HEK293 (cell line): ENCODE results near the gene HTR2A.

Experiments used
- CTCF ChIA-PET: fragments of 350-600 bp; formaldehyde crosslinking; extraction: SDS; loops from one replicate; lab custom pipeline; 2021; ENCODE audit warnings: antibody characterized with exemption; lab: Yijun Ruan, JAX
- POLR2A ChIA-PET: fragments of 300-600 bp; formaldehyde crosslinking; extraction: SDS; loops from one replicate; lab custom pipeline; 2020; ENCODE audit warnings: antibody characterized with exemption, inconsistent platforms; lab: Yijun Ruan, JAX
- H3K27ac ChIP-seq: fragments of 200-500 bp; sonication (Bioruptor generic); 2 replicates; pipeline ENCODE4 v1.5.1; 2014; ENCODE audit warnings: low read depth, low read length, control low read depth, inconsistent platforms; ENCODE audit errors: extremely low read depth
- H3K36me3 ChIP-seq, 2 experiments: fragments of 200-500 bp in 1 of 2; sonication (Bioruptor generic) in 1 of 2; 1 replicate in 1 of 2; 2 replicates in 1 of 2; pipeline ENCODE4 v1.5.1; 2014 to 2017; ENCODE audit warnings: inconsistent platforms in 2 of 2, low read length in 2 of 2; ENCODE audit not compliant: control insufficient read depth in 2 of 2, insufficient read depth in 1 of 2
- H3K4me1 ChIP-seq: fragments of 200-500 bp; sonication (Bioruptor generic); 2 replicates; pipeline ENCODE4 v1.5.1; 2014; ENCODE audit warnings: mild to moderate bottlenecking, low read length, inconsistent platforms; ENCODE audit not compliant: control insufficient read depth, insufficient read depth
- H3K4me3 ChIP-seq: 2 replicates; pipeline ENCODE4 v1.5.1; 2011; ENCODE audit warnings: low read depth, mild to moderate bottlenecking, control low read depth, low read length, moderate library complexity
- H3K9me3 ChIP-seq: fragments of 200-500 bp; sonication (Bioruptor generic); 2 replicates; pipeline ENCODE4 v1.5.1; 2014; ENCODE audit warnings: low read depth, low read length, inconsistent platforms; ENCODE audit not compliant: control insufficient read depth, insufficient read depth
- FEZF1 ChIP-seq: fragments of 450-650 bp; formaldehyde crosslinking; IDR thresholded peaks from 2 replicates; pipeline ENCODE4 v1.5.1; 2016; ENCODE audit warnings: missing biosample characterization, missing genetic modification characterization
- GLIS1 ChIP-seq: fragments of 450-650 bp; formaldehyde crosslinking; IDR thresholded peaks from 2 replicates; pipeline ENCODE4 v1.5.1; 2016; ENCODE audit warnings: missing biosample characterization, missing genetic modification characterization
- KLF1 ChIP-seq: fragments of 450-650 bp; formaldehyde crosslinking; IDR thresholded peaks from 2 replicates; pipeline ENCODE4 v1.5.1; 2016; ENCODE audit warnings: missing biosample characterization, missing genetic modification characterization
- KLF7 ChIP-seq: fragments of 450-650 bp; formaldehyde crosslinking; IDR thresholded peaks from 2 replicates; pipeline ENCODE4 v1.5.1; 2016; ENCODE audit warnings: missing biosample characterization, missing genetic modification characterization, borderline replicate concordance
- SALL2 ChIP-seq: fragments of 450-650 bp; formaldehyde crosslinking; IDR thresholded peaks from 2 replicates; pipeline ENCODE4 v1.5.0; 2017; ENCODE audit warnings: missing biosample characterization, mild to moderate bottlenecking, missing genetic modification characterization, borderline replicate concordance
- SETDB1 ChIP-seq: IDR thresholded peaks from one replicate; pipeline ENCODE4 v1.6.1; 2017; ENCODE audit warnings: mild to moderate bottlenecking, low read length, moderate library complexity, mixed read lengths; ENCODE audit not compliant: insufficient read length
- ZBTB20 ChIP-seq: fragments of 450-650 bp; formaldehyde crosslinking; IDR thresholded peaks from 2 replicates; pipeline ENCODE4 v1.5.1; 2016; ENCODE audit warnings: missing biosample characterization, missing genetic modification characterization
- ZFP3 ChIP-seq: fragments of 450-650 bp; formaldehyde crosslinking; IDR thresholded peaks from 2 replicates; pipeline ENCODE4 v1.5.1; 2016; ENCODE audit warnings: low read depth, missing biosample characterization, missing genetic modification characterization
- ZNF214 ChIP-seq: fragments of 450-650 bp; formaldehyde crosslinking; IDR thresholded peaks from 2 replicates; pipeline ENCODE4 v1.5.1; 2017; ENCODE audit warnings: missing biosample characterization, mild to moderate bottlenecking, missing genetic modification characterization, borderline replicate concordance
- ZNF248 ChIP-seq: fragments of 450-650 bp; formaldehyde crosslinking; IDR thresholded peaks from 2 replicates; pipeline ENCODE4 v1.5.1; 2017; ENCODE audit warnings: missing biosample characterization, missing genetic modification characterization
- ZNF274 ChIP-seq, 2 experiments: fragments of 200-500 bp in 1 of 2; fragments of 450-650 bp in 1 of 2; sonication (Bioruptor generic) in 1 of 2; formaldehyde crosslinking in 1 of 2; IDR thresholded peaks; 2 replicates each; pipeline versions ENCODE4 v1.5.1 to v1.6.1; 2014 to 2016; ENCODE audit warnings: borderline replicate concordance in 1 of 2, inconsistent platforms in 1 of 2, low read length in 1 of 2, missing biosample characterization in 1 of 2, missing genetic modification characterization in 1 of 2
- ZNF302 ChIP-seq: fragments of 450-650 bp; formaldehyde crosslinking; IDR thresholded peaks from 2 replicates; pipeline ENCODE4 v1.5.1; 2016; ENCODE audit warnings: missing biosample characterization, missing genetic modification characterization, low read depth
- ZNF324 ChIP-seq: fragments of 450-650 bp; formaldehyde crosslinking; IDR thresholded peaks from 2 replicates; pipeline ENCODE4 v1.5.1; 2016; ENCODE audit warnings: missing biosample characterization, missing genetic modification characterization
- ZNF391 ChIP-seq: fragments of 450-650 bp; formaldehyde crosslinking; IDR thresholded peaks from 2 replicates; pipeline ENCODE4 v1.5.1; 2016; ENCODE audit warnings: low read depth, missing biosample characterization, missing genetic modification characterization, borderline replicate concordance
- ZNF596 ChIP-seq: fragments of 450-650 bp; IDR thresholded peaks from 2 replicates; pipeline ENCODE4 v1.5.0; 2018; ENCODE audit warnings: missing biosample characterization, mild to moderate bottlenecking, missing genetic modification characterization, moderate library complexity
- ZNF654 ChIP-seq: fragments of 450-650 bp; formaldehyde crosslinking; IDR thresholded peaks from 2 replicates; pipeline ENCODE4 v1.5.1; 2016; ENCODE audit warnings: low read depth, missing biosample characterization, missing genetic modification characterization
- ZNF747 ChIP-seq: fragments of 450-650 bp; formaldehyde crosslinking; IDR thresholded peaks from 2 replicates; pipeline ENCODE4 v1.5.1; 2016; ENCODE audit warnings: missing biosample characterization, missing genetic modification characterization
- TF ChIP-seq, protein P1 (sequence below): fragments of 450-650 bp; formaldehyde crosslinking; IDR thresholded peaks from 2 replicates; pipeline ENCODE4 v1.5.0; 2017; ENCODE audit warnings: missing biosample characterization, missing genetic modification characterization, borderline replicate concordance
- TF ChIP-seq, protein P2 (sequence below): fragments of 450-650 bp; formaldehyde crosslinking; IDR thresholded peaks from 2 replicates; pipeline ENCODE4 v1.5.1; 2016; ENCODE audit warnings: missing biosample characterization, missing genetic modification characterization
- TF ChIP-seq, protein P3 (sequence below): fragments of 450-650 bp; formaldehyde crosslinking; IDR thresholded peaks from 2 replicates; pipeline ENCODE4 v1.5.1; 2016; ENCODE audit warnings: missing biosample characterization, missing genetic modification characterization
- TF ChIP-seq, protein P4 (sequence below): IDR thresholded peaks from 2 replicates; pipeline ENCODE4 v1.6.1; 2011; ENCODE audit warnings: mild to moderate bottlenecking, low read depth, low read length, borderline replicate concordance
- TF ChIP-seq, protein P5 (sequence below): fragments of 450-650 bp; formaldehyde crosslinking; IDR thresholded peaks from 2 replicates; pipeline ENCODE4 v1.5.1; 2016; ENCODE audit warnings: missing biosample characterization, missing genetic modification characterization, borderline replicate concordance
- TF ChIP-seq, protein P6 (sequence below): fragments of 450-650 bp; formaldehyde crosslinking; IDR thresholded peaks from 2 replicates; pipeline ENCODE4 v1.5.1; 2017; ENCODE audit warnings: missing biosample characterization, missing genetic modification characterization

The HTR2A gene

DNA sequence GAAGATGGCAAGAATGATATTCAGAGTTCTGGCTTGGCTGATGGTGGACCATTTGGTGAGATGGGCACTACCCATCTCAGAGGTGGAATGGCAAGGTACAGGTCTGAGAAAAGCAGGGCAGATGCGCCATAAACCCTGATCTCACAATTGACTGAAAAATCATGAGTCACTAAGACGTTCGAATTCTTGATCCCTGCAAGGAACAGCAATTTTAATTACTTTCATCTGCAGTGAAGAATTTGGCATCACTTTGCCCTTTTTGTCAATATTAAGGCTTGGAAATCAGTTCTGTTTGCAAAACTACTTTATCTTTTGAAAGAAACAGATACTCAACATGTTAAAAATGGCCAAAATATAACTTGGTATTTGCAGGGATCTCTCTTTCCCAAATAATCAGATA is 38.1 kb downstream of the HTR2A start:
- H3K9me3 ChIP-seq, result no peaks in the 10 kb centered on the region
- no peak for TF ChIP-seq ZNF302 (tag by site-specific recombination)
- TF ChIP-seq KLF7, result no peak
- no peak for TF ChIP-seq ZNF274 (IDR thresholded peaks at IDR 0.05; ENCODE audit: low read length)
- no peak for TF ChIP-seq ZNF274 (tag by site-specific recombination; IDR thresholded peaks at IDR 0.05; ENCODE audit: borderline replicate concordance)
- TF ChIP-seq GLIS1, result no peak
- TF ChIP-seq ZBTB20 (tag by site-specific recombination), result no peak
- TF ChIP-seq, protein P1, sequence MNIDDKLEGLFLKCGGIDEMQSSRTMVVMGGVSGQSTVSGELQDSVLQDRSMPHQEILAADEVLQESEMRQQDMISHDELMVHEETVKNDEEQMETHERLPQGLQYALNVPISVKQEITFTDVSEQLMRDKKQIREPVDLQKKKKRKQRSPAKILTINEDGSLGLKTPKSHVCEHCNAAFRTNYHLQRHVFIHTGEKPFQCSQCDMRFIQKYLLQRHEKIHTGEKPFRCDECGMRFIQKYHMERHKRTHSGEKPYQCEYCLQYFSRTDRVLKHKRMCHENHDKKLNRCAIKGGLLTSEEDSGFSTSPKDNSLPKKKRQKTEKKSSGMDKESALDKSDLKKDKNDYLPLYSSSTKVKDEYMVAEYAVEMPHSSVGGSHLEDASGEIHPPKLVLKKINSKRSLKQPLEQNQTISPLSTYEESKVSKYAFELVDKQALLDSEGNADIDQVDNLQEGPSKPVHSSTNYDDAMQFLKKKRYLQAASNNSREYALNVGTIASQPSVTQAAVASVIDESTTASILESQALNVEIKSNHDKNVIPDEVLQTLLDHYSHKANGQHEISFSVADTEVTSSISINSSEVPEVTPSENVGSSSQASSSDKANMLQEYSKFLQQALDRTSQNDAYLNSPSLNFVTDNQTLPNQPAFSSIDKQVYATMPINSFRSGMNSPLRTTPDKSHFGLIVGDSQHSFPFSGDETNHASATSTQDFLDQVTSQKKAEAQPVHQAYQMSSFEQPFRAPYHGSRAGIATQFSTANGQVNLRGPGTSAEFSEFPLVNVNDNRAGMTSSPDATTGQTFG, result no peak
- TF ChIP-seq ZNF324 (tag by site-specific recombination), result no peak
- TF ChIP-seq, protein P2, sequence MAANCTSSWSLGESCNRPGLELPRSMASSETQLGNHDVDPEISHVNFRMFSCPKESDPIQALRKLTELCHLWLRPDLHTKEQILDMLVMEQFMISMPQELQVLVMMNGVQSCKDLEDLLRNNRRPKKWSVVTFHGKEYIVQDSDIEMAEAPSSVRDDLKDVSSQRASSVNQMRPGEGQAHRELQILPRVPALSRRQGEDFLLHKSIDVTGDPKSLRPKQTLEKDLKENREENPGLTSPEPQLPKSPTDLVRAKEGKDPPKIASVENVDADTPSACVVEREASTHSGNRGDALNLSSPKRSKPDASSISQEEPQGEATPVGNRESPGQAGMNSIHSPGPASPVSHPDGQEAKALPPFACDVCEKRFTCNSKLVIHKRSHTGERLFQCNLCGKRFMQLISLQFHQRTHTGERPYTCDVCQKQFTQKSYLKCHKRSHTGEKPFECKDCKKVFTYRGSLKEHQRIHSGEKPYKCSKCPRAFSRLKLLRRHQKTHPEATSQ, result no peak
- TF ChIP-seq, protein P3, sequence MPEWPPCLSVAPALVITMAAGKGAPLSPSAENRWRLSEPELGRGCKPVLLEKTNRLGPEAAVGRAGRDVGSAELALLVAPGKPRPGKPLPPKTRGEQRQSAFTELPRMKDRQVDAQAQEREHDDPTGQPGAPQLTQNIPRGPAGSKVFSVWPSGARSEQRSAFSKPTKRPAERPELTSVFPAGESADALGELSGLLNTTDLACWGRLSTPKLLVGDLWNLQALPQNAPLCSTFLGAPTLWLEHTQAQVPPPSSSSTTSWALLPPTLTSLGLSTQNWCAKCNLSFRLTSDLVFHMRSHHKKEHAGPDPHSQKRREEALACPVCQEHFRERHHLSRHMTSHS, result no peak
- TF ChIP-seq SETDB1, result no peak
- no peak for TF ChIP-seq ZNF391 (tag by site-specific recombination)
- no peak for TF ChIP-seq FEZF1 (tag by site-specific recombination)
- TF ChIP-seq ZNF747 (tag by site-specific recombination), result no peak
- no peak for TF ChIP-seq ZNF214
- H3K27ac ChIP-seq, result no peak overlapping the region
- CTCF ChIA-PET, result interaction anchor here (0.6 kb wide), 1 partner anchor 42 kb away, joined by 3 read pairs; no protein-coding TSS in a partner anchor
- no peaks in the 10 kb centered on the region for H3K36me3 ChIP-seq
- no peaks in the 10 kb centered on the region for H3K4me1 ChIP-seq
- POLR2A ChIA-PET, result no interaction called here
- no peak overlapping the region for H3K4me3 ChIP-seq

DNA sequence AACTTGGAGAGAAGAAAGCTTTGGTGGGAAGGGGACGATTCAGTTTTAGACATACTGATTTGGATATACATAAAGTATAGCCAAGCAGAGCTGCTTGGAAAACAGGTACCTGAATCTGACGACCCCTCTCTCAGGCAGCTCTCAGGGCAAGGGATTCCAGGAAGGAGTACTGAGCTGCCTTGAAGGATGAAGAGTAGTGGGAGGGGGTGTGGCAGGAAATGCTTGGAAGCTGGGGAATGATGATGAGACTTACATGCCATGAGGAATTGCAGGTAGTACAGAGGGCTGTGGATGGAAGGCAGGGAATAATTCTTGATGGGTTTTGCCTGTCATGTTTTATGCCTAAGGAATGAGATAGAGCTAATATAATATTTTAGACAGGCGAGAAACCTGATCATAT is 38.7 kb downstream of the HTR2A start:
- H3K4me3 ChIP-seq, result no peak overlapping the region
- no peak overlapping the region for H3K27ac ChIP-seq
- ChIA-PET POLR2A (no interaction called here), CTCF (interaction anchor here (0.6 kb wide), 1 partner anchor 43 kb away, joined by 3 read pairs; no protein-coding TSS in a partner anchor)
- H3K9me3 ChIP-seq, result no peaks in the 10 kb centered on the region
- H3K36me3 ChIP-seq, result no peaks in the 10 kb centered on the region
- no peaks in the 10 kb centered on the region for H3K4me1 ChIP-seq
- TF ChIP-seq, protein P4, sequence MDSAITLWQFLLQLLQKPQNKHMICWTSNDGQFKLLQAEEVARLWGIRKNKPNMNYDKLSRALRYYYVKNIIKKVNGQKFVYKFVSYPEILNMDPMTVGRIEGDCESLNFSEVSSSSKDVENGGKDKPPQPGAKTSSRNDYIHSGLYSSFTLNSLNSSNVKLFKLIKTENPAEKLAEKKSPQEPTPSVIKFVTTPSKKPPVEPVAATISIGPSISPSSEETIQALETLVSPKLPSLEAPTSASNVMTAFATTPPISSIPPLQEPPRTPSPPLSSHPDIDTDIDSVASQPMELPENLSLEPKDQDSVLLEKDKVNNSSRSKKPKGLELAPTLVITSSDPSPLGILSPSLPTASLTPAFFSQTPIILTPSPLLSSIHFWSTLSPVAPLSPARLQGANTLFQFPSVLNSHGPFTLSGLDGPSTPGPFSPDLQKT, result no peak
- TF ChIP-seq ZNF596 (tag by site-specific recombination), result no peak
- TF ChIP-seq, protein P5, sequence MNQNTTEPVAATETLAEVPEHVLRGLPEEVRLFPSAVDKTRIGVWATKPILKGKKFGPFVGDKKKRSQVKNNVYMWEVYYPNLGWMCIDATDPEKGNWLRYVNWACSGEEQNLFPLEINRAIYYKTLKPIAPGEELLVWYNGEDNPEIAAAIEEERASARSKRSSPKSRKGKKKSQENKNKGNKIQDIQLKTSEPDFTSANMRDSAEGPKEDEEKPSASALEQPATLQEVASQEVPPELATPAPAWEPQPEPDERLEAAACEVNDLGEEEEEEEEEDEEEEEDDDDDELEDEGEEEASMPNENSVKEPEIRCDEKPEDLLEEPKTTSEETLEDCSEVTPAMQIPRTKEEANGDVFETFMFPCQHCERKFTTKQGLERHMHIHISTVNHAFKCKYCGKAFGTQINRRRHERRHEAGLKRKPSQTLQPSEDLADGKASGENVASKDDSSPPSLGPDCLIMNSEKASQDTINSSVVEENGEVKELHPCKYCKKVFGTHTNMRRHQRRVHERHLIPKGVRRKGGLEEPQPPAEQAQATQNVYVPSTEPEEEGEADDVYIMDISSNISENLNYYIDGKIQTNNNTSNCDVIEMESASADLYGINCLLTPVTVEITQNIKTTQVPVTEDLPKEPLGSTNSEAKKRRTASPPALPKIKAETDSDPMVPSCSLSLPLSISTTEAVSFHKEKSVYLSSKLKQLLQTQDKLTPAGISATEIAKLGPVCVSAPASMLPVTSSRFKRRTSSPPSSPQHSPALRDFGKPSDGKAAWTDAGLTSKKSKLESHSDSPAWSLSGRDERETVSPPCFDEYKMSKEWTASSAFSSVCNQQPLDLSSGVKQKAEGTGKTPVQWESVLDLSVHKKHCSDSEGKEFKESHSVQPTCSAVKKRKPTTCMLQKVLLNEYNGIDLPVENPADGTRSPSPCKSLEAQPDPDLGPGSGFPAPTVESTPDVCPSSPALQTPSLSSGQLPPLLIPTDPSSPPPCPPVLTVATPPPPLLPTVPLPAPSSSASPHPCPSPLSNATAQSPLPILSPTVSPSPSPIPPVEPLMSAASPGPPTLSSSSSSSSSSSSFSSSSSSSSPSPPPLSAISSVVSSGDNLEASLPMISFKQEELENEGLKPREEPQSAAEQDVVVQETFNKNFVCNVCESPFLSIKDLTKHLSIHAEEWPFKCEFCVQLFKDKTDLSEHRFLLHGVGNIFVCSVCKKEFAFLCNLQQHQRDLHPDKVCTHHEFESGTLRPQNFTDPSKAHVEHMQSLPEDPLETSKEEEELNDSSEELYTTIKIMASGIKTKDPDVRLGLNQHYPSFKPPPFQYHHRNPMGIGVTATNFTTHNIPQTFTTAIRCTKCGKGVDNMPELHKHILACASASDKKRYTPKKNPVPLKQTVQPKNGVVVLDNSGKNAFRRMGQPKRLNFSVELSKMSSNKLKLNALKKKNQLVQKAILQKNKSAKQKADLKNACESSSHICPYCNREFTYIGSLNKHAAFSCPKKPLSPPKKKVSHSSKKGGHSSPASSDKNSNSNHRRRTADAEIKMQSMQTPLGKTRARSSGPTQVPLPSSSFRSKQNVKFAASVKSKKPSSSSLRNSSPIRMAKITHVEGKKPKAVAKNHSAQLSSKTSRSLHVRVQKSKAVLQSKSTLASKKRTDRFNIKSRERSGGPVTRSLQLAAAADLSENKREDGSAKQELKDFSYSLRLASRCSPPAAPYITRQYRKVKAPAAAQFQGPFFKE, result no peak
- TF ChIP-seq ZNF747 (tag by site-specific recombination), result no peak
- TF ChIP-seq SALL2, result no peak
- TF ChIP-seq, protein P6, sequence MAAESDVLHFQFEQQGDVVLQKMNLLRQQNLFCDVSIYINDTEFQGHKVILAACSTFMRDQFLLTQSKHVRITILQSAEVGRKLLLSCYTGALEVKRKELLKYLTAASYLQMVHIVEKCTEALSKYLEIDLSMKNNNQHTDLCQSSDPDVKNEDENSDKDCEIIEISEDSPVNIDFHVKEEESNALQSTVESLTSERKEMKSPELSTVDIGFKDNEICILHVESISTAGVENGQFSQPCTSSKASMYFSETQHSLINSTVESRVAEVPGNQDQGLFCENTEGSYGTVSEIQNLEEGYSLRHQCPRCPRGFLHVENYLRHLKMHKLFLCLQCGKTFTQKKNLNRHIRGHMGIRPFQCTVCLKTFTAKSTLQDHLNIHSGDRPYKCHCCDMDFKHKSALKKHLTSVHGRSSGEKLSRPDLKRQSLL, result no peak
- TF ChIP-seq ZNF654, result no peak
- TF ChIP-seq ZFP3 (tag by site-specific recombination), result no peak
- no peak for TF ChIP-seq ZNF248 (tag by site-specific recombination)
- no peak for TF ChIP-seq KLF1 (tag by site-specific recombination)
